NCI-H460 (cell line): ENCODE data around the gene CYTH4. TPM values are rescaled to one million over a fixed set of nuclear protein-coding genes. Genes with fewer than 3 reads are reported as not detected.

Experiments used
- total RNA-seq: library from RNA; depleted of rRNA; stranded (reverse); fragments of >200 nt; shearing (Covaris generic); gene quantifications from 2 replicates; pipeline ENCODE4 v1.2.3, GENCODE V29; 2014; rRNA removed

The CYTH4 gene
- total RNA-seq, 1 experiment from 2014 or later, result not detected

Other genes with a start within 250 kb of the CYTH4 start
- gene KCTD17, start 230.8 kb upstream of the CYTH4 start, total RNA-seq, result 3.3 and 4.1 TPM in 2 replicates
- gene TMPRSS6, start 172.8 kb upstream of the CYTH4 start, total RNA-seq, result not detected in 2 replicates
- gene IL2RB, start 132.6 kb upstream of the CYTH4 start, total RNA-seq, result not detected in 2 replicates
- gene C1QTNF6, start 94.3 kb upstream of the CYTH4 start, total RNA-seq, result 2.7 and 2.9 TPM in 2 replicates
- not detected in 2 replicates for gene SSTR3, start 70.0 kb upstream of the CYTH4 start, total RNA-seq
- gene RAC2, start 38.2 kb upstream of the CYTH4 start, total RNA-seq, result 0.98 and 1.3 TPM in 2 replicates
- 0.02 TPM in 1 of 2 replicates, not detected in the other for gene ELFN2, start 145.0 kb downstream of the CYTH4 start, total RNA-seq
- not detected in 2 replicates for gene MFNG, start 203.9 kb downstream of the CYTH4 start, total RNA-seq
- gene CARD10, start 236.9 kb downstream of the CYTH4 start, total RNA-seq, result 3.1 and 4.7 TPM in 2 replicates